Spleen (tissue), 11 donors: ENCODE results near the gene CD40. TPM values are rescaled to one million over a fixed set of nuclear protein-coding genes. Genes with fewer than 3 reads are reported as not detected.

Source experiments
- DNase-seq: peaks from one replicate; pipeline ENCODE4 v3.0.0-alpha.2; 2020
- H3K27ac ChIP-seq, 8 donors: fragments of 200-600 bp; sonication (generic) in 7 of 8; 1 replicate in 4 of 8; 2 replicates in 4 of 8; pipeline versions ENCODE4 v1.5.0 to v1.8.0; 2016 to 2021; ENCODE audit warnings: inconsistent platforms in 4 of 8, mild to moderate bottlenecking in 4 of 8, moderate library complexity in 1 of 8
- H3K27me3 ChIP-seq, 7 donors: fragments of 200-600 bp; sonication (generic) in 6 of 7; replicated peaks in 1 of 7; 1 replicate in 4 of 7; 2 replicates in 3 of 7; pipeline versions ENCODE4 v1.5.0 to v1.8.0; 2016 to 2021; ENCODE audit warnings: inconsistent platforms in 3 of 7, mild to moderate bottlenecking in 1 of 7
- H3K36me3 ChIP-seq, 6 donors: fragments of 200-600 bp; sonication (generic) in 5 of 6; 1 replicate in 4 of 6; 2 replicates in 2 of 6; pipeline versions ENCODE4 v1.5.0 to v1.8.0; 2016 to 2021; ENCODE audit warnings: inconsistent platforms in 2 of 6
- H3K4me1 ChIP-seq, 6 donors: fragments of 200-600 bp; sonication (generic) in 5 of 6; 1 replicate in 3 of 6; 2 replicates in 3 of 6; pipeline versions ENCODE4 v1.5.0 to v1.8.0; 2016 to 2021; ENCODE audit warnings: inconsistent platforms in 3 of 6
- H3K4me3 ChIP-seq, 8 donors: fragments of 200-600 bp; sonication (generic) in 7 of 8; 1 replicate in 4 of 8; 2 replicates in 4 of 8; pipeline versions ENCODE4 v1.5.0 to v1.8.0; 2016 to 2021; ENCODE audit warnings: inconsistent platforms in 4 of 8, mild to moderate bottlenecking in 4 of 8, moderate library complexity in 2 of 8
- H3K9me3 ChIP-seq, 8 donors: fragments of 200-600 bp; sonication (generic) in 7 of 8; 1 replicate in 4 of 8; 2 replicates in 4 of 8; pipeline versions ENCODE4 v1.5.0 to v1.8.0; 2016 to 2021; ENCODE audit warnings: inconsistent platforms in 4 of 8
- POLR2A ChIP-seq, 3 donors: fragments of 450-650 bp; IDR thresholded peaks; one replicate each; pipeline ENCODE4 v1.5.1; 2017; ENCODE audit warnings: antibody characterized with exemption in 3 of 3, mild to moderate bottlenecking in 1 of 3
- POLR2AphosphoS5 ChIP-seq, 3 donors: sonication (generic); formaldehyde crosslinking; IDR thresholded peaks; one replicate each; pipeline ENCODE4 v1.5.1; 2017; ENCODE audit warnings: antibody characterized with exemption in 3 of 3
- WGBS, 5 donors: extraction: QIAGEN DNeasy Blood & Tissue Kit in 3 of 5; methylation state at CpG; one replicate each; pipeline versions ENCODE4 v1.1.5 to v1.1.7; 2013 to 2018; 5-methylcytosine and 5-hydroxymethylcytosine counted together
- intact Hi-C: fragments of 100-400 bp; cut with DNase I; formaldehyde crosslinking; loops from one replicate; pipeline ENCODE4 v1.15.0; 2023; ENCODE audit warnings: low total_unique reads
- polyA plus RNA-seq, 3 donors: library from polyadenylated mRNA; stranded (reverse); fragments of 200-250 nt; gene quantifications; one replicate each; pipeline ENCODE4 v1.2.1, GENCODE V29; 2013
- total RNA-seq, 7 donors: library from RNA; depleted of rRNA in 3 of 7; stranded (reverse); fragments of >200 nt in 3 of 7; fragmentation: NEBNext Ultra II Directional in 4 of 7; extraction: Animal tissue kit (Norgen Biotek cat#: 25700) in 4 of 7; gene quantifications; one replicate each; pipeline versions ENCODE4 v1.1.0 to v1.2.1, GENCODE V29; 2016 to 2021
- TF ChIP-seq, protein P1 (sequence below), 11 experiments: fragments of 200-600 bp in 7 of 11; fragments of 450-650 bp in 4 of 11; sonication (generic) in 4 of 11; IDR thresholded peaks in 8 of 11; conservative IDR thresholded peaks in 3 of 11; 1 replicate in 7 of 11; 2 replicates in 4 of 11; pipeline versions ENCODE4 v1.4.0 to v1.8.0; 2016 to 2021; ENCODE audit warnings: antibody characterized with exemption in 11 of 11, inconsistent platforms in 4 of 11, mild to moderate bottlenecking in 1 of 11
- donor health status: healthy with polysubstance abuse.
- donor health status: DM: no; HTN: no; CAD: no; lungs with moderate emphysema.
- donor health status: DM: no; HTN: no; CAD: no.
- donor health status: Bipolar disorder and iron deficiency.
- donor health status: healthy.
- donor health status: DM: no; HTN: no; CAD: no.
- donor health status: DM: yes; HTN: yes; CAD: no.

CD40 gene
- total and polyA plus RNA-seq, 10 donors = 30.7 to 108 (median 52.9) TPM

DNA sequence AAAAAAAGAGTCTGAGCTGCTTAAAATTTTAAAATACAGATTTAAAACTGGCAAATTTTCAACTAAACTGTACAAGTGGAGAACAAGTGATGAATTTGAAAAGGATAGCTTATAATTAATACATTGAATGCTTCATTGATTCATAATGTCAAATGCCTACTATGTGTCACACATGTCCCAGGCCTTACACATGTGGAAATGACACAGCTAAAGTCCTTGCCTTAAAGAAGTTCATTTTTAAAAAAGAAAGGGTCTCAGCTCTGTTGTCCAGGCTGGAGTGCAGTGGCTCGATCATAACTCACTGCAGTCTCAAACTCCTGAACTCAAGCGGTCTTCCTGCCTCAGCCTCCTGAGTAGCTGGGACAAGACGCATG, 33.3 kb upstream of the CD40 start:
- Histone ChIP-seq H3K36me3 (peaks cover 0 to 5% (median 0%) of the 10 kb centered on the region in 6 donors), H3K4me1 (peaks cover 43 to 93% (median 84%) of the 10 kb centered on the region in 6 donors), H3K9me3 (no peaks in the 10 kb centered on the region), H3K27me3 (no peaks in the 10 kb centered on the region), H3K4me3 (no peak overlapping the region), H3K27ac (no peak overlapping the region)
- TF ChIP-seq, protein P1, sequence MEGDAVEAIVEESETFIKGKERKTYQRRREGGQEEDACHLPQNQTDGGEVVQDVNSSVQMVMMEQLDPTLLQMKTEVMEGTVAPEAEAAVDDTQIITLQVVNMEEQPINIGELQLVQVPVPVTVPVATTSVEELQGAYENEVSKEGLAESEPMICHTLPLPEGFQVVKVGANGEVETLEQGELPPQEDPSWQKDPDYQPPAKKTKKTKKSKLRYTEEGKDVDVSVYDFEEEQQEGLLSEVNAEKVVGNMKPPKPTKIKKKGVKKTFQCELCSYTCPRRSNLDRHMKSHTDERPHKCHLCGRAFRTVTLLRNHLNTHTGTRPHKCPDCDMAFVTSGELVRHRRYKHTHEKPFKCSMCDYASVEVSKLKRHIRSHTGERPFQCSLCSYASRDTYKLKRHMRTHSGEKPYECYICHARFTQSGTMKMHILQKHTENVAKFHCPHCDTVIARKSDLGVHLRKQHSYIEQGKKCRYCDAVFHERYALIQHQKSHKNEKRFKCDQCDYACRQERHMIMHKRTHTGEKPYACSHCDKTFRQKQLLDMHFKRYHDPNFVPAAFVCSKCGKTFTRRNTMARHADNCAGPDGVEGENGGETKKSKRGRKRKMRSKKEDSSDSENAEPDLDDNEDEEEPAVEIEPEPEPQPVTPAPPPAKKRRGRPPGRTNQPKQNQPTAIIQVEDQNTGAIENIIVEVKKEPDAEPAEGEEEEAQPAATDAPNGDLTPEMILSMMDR (IDR thresholded peaks at IDR 0.05 in 8 of 11, conservative IDR thresholded peaks at IDR 0.05 in 3 of 11) = no peak
- TF ChIP-seq POLR2A (IDR thresholded peaks at IDR 0.05) (no peak), POLR2AphosphoS5 (IDR thresholded peaks at IDR 0.05) (no peak)
- DNase-seq = no peak
- intact Hi-C loops = loop anchor here (10.0 kb wide), 1 partner anchor 60 kb away; the partner anchor contains the start of gene SLC12A5
- 89 to 91% (median 90%) methylated on average over 3 of the region's 3 CpGs for WGBS, 5 donors

GRCh38 chr20:46085179-46085851, 32.8 kb upstream of the CD40 start:
- peaks cover 46 to 94% (median 85%) of the 10 kb centered on the region in 6 donors for H3K4me1 ChIP-seq
- no peak overlapping the region for H3K4me3 ChIP-seq
- peaks cover 0 to 5% (median 0%) of the 10 kb centered on the region in 6 donors for H3K36me3 ChIP-seq
- TF ChIP-seq POLR2AphosphoS5 (IDR thresholded peaks at IDR 0.05) (no peak), POLR2A (IDR thresholded peaks at IDR 0.05) (no peak)
- TF ChIP-seq, protein P1 (IDR thresholded peaks at IDR 0.05 in 8 of 11, conservative IDR thresholded peaks at IDR 0.05 in 3 of 11) = no peak
- no peak for DNase-seq
- intact Hi-C loops = loop anchor here (10.0 kb wide), 1 partner anchor 61 kb away; the partner anchor contains the start of gene SLC12A5
- H3K9me3 ChIP-seq = no peaks in the 10 kb centered on the region
- H3K27ac ChIP-seq = no peak overlapping the region
- H3K27me3 ChIP-seq = no peaks in the 10 kb centered on the region
- 66 to 80% (median 75%) methylated on average over 4 of the region's 4 CpGs for WGBS, 5 donors

- TF ChIP-seq POLR2A (IDR thresholded peaks at IDR 0.05) (no peak), POLR2AphosphoS5 (IDR thresholded peaks at IDR 0.05) (no peak)
- TF ChIP-seq, protein P1 (IDR thresholded peaks at IDR 0.05 in 8 of 11, conservative IDR thresholded peaks at IDR 0.05 in 3 of 11) = peak in 5 of 11 experiments; percentile 6 to 34 (median 18)
- intact Hi-C loops = loop anchor here (10.0 kb wide), 1 partner anchor 62 kb away; the partner anchor contains the start of gene SLC12A5
- Histone ChIP-seq H3K4me3 (no peak overlapping the region), H3K27me3 (no peaks in the 10 kb centered on the region), H3K36me3 (peaks cover 0 to 5% (median 0%) of the 10 kb centered on the region in 6 donors), H3K4me1 (peaks cover 46 to 79% (median 76%) of the 10 kb centered on the region in 6 donors), H3K9me3 (no peaks in the 10 kb centered on the region), H3K27ac (no peak overlapping the region)
- no peak for DNase-seq
- 65 to 74% (median 71%) methylated on average over 8 of the region's 8 CpGs for WGBS, 5 donors
Observed at GRCh38 chr20:46087161-46087560, 31.0 kb upstream of the CD40 start.
